Amniotic stem cell (primary cell): ENCODE data around the gene KLHL2.

Source experiments
- DNase-seq: peaks from one replicate; lab custom pipeline; 2025; lab: John Stamatoyannopoulos, UW

The KLHL2 gene

GRCh38 chr4:165289423-165289785 is 82.0 kb downstream of the KLHL2 start:
- DNase-seq: no peak

- DNase-seq: no peak
Measured at GRCh38 chr4:165293061-165293460, 85.7 kb downstream of the KLHL2 start.

DNA sequence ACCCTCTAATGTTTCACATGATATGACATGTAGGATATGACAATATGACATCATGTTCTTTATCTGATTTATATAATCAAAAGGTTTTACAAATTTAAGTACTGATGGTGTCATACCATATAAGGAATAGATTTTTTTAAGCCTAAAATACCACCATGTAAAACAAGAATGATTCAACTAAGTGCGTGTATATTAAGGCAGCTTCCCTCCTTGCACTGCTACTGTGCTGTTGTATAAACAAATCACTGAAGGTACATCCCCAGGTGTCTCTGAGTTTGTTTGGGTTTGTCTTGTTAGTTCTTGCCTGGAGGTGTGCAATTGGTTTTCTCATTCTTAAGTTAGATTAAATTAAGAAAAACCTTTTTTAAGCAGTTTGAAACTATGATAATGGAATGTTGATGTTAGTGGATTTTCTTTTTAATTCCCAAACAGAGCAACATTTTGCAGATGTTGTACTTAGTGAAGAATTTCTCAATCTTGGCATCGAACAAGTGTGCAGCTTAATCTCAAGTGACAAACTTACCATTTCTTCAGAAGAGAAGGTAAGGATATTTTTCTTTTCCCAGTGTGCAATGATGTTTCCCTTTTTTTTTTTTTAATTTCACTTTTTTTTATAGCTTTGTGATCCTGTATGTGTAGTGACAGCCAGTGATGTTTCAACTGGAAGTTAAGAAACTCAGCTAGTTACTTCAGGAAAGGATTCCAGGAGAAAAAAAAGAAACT is 86.7 kb downstream of the KLHL2 start:
- DNase-seq: no peak

DNA sequence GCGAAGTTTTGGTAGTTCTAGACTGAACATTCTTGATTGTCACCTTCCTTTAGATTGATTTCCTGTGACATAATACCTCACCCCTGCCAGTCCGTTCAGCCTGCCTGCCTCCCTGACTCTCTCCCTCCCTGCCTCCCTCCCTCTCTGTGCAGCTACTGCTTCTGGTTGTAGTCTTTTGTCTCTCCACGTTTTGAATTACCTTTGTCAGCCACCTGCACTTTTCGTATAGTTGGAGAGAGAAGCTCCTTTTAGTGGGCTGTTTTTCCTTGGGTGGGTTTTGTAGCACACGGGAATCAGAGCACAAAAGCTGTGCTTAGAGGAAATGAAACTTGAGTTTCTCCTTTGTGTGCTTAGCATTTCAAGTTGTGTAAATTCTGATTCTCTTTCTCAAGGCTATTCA is 87.5 kb downstream of the KLHL2 start:
- no peak for DNase-seq

- DNase-seq: no peak
Measured at GRCh38 chr4:165297626-165298025, 90.3 kb downstream of the KLHL2 start.

- DNase-seq: no peak
Measured at GRCh38 chr4:165299399-165300060, 92.2 kb downstream of the KLHL2 start.

GRCh38 chr4:165301833-165302232 is 94.5 kb downstream of the KLHL2 start:
- DNase-seq: no peak

DNA sequence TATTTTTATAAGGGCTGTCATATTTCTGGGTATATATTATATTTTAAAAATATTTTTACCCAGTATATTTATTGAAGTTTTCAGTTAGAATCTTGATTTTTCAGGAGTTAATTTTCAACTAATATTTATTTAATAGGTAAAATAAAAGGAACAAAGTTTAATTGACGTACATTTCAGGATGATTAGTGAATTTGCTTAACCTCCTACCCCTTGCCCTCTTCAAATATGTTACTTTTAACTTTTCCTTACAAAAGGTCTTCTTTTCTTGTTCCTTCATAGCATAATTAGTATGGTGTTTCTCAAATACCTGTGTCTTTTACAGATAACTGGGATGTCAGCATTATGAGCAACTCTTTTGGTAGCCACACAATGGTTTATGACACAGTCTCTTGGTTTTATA is 95.3 kb downstream of the KLHL2 start:
- no peak for DNase-seq

DNA sequence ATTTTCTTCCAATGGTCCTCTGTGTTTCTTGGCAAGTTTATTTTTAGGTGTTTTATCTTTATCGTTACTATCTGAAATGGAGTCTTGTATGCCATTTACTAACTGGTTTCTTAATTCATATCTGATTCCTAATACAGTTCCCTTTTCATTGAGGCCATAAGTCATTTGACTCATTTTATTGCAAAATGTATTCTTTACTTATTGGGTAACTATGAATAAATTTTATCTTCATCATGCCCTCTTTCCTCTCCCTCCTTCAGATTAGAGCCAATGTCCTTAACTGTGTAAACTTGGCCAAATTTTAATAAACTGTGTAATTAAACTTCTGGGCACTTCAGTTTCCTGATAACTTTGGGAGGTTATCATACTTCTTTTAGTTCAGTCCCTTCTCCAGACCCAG is 100.8 kb downstream of the KLHL2 start:
- no peak for DNase-seq

DNA sequence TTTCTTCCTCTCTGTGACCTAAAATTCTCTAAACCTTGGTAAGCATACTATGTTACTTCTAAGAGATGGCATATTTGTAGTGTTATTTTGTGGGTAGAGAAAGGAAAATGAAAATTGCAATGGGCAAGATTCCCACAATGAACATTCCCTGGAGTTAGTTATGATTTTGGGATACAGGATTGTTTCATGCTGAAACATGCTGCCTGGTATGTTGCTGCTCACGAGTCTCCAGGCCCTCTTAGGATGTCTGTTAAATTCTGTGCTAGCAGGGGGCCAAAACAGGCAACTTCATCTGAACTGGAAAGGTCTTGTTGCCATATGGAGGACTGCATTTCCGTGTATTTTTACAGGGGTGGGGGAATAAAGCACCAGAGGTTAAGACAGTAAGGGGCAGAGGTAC is 101.2 kb downstream of the KLHL2 start:
- no peak for DNase-seq

DNA sequence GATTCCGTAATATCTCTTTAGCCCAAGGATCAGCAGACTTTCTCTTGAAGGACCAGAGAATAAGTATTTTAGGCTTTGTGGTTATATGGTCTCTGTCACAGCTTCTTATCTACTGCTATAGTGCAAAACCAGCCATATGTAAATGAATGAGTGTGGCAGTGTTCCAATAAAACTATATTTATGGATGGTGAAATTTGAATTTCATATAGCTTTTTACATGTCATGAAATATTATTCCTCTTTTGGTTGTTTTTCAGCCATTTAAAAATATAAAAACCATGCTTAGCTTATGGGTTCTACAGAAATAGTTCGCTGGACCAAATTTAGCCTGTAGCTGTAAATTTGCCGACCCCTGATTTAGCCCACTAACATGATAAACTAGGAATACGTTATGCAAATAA is 102.1 kb downstream of the KLHL2 start:
- DNase-seq: no peak

DNA sequence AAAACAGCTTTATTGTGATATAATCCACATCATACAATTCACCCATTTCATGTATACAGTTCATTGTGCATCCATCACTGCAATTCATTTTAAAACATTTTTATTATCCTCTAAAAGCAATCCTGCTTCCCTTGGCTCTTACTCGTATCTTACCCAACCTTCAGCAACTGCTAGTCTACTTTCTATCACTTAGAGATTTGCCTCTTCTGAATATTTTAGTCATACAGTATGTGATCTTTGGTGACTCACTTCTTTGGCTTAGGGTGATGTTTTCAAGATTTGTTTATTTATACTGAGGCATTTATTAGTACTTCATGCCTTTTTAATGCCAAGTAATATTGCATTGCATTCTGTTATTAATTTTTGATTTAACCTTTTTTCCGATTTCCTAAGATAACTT is 105.1 kb downstream of the KLHL2 start:
- DNase-seq: no peak

DNA sequence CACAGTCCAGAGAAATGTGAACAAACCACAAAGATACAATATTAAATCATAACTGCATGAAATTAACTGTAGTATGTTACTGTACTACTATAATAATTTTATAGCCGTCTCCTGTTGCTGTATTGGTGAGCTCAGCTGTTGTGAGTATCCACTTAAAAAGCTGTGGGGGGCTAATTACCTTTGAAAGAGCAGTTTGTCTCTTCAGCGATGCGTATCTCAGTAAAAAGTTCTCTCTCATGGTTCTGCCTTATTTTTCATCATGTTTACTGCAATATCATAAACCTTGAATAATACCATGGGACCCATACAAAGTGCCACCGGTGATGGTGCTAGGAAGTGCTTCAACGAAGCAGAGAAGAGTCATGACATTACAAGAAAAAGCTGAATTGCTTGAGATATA is 111.7 kb downstream of the KLHL2 start:
- DNase-seq: no peak

DNA sequence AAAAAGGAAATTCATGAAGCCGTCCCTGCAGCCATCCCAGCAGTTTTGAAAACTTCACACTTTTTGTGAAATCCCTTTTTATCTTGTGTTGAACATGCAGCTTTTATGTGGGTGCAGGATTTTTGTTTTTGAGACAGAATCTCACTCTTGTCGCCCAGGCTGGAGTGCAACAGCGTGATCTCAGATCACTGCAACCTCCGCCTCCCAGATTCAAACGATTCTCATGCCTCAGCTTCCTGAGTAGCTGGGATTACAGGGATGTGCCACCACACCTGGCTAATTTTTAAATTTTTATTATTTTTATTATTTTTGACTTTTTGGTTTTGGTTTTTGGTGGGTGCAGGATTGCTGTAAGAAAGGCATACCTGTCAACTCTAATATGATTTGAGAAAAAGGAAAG is 112.1 kb downstream of the KLHL2 start:
- DNase-seq: no peak

DNA sequence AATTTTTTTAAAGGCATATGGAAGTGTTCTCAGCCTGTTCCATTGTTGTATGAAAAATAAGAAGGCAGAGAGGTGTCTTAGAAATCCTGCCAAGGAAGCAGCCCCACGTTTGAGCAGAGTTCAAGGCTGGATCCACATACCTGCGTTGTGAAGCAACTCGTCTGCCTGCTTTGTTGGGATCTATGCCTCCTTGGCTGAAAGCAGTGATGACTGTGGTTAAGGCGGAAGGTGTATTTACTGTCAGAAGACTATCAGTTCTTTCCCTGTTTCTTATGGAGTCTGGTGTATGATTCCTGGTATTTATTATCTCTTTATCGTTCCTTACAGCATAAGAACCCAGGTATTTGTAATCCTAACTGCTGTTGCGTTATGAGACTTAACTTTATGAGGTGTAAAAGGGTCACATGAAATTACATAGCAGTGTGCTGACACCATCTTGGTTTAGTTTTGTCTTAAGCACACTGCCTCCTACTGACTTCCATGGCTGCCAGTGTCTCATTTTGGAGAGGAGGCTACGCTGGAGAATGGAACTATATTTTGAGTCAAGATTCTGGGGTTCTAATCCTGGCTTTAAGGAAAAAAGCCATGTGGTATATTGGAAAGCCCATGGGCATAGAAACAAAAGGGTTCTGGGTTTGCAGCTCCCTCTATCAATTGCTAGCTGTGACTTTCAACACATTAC is 117.0 kb downstream of the KLHL2 start:
- DNase-seq: no peak

- no peak for DNase-seq
Measured at GRCh38 chr4:165324918-165325304, 117.5 kb downstream of the KLHL2 start.

GRCh38 chr4:165325732-165326512 is 118.6 kb downstream of the KLHL2 start:
- DNase-seq: peak; percentile 19

DNA sequence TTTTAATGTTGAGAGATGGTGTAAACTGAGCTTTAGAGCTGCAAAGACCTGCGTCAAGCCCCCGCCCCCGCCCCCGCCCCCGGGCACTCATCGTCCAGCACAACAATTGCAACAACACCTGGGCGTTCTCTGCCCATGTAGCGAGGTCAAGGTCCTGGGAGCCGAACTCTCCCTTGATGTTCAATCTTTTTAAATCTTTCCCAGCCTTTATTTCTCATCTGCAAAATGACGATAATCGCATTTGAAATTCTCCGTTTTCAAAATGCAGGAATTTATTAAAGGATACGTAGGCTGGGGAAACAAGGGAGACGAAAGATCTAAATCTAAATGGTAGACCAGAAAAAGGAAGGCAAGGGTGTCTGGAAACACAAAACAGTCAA is 119.5 kb downstream of the KLHL2 start:
- no peak for DNase-seq

DNA sequence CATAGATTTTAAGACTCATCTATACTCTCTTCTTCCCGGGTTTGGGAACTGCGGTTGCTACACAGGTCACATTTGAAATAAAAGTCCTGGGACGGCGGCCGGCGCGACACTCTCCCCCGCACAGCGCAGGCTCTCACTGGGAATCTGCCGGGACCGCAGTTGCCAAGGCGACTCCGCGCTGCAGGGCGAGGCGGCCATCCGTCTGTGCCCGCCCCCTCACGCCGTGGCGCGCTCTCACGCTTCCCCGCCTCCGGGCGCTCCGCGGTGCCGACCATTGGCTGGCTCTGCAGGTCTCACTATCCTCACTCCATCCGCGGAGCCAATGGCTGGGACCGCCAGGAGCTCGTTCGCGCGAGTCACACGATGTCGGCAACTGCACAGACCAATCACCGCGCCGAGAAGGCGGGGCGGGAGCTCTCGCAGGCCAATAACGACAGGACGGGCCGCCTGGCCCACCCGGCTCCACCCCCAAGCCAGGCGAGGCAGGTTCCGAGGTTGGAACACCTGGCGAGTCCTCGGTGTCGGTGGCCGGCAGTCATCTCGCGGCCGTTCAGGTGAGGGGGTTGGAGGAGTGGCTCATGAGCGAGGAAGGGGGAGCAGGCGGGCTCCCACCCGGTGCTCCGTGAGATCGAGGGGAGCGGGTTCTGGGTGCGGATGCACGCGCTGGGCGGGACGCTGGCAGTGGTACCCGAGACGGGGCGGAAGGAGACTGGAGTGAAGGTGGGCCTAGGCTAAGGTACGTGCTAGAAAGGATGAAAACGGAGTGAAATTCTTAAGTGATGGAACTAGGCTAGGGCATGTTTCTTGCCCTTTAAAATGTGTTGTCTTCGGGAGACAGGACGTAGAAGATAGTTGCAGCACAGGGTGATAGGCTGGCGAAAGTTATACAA is 120.1 kb downstream of the KLHL2 start, which contains the start of gene MSMO1:
TSS of gene MSMO1 (plus strand) at position 459 of the 890 bp plus-strand sequence. CDS start 5,702 bp downstream, outside the sequence.
- peak; percentile 94 for DNase-seq

DNA sequence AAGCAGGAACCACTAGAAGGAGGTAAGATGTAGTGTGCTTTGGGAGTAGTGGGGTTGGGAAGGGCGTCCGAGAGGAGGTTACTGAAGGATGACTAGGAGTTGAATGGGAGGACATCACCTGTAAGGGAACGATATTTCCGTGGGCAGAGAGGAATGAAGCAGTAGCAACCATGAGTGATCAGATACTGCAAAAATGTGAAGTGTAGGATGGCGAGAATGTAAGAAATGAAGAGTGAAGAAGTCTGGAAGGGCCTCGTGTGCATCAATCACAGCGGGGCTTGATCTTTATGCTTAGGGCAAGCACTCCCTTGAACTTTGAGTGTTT is 120.7 kb downstream of the KLHL2 start:
- no peak for DNase-seq

DNA sequence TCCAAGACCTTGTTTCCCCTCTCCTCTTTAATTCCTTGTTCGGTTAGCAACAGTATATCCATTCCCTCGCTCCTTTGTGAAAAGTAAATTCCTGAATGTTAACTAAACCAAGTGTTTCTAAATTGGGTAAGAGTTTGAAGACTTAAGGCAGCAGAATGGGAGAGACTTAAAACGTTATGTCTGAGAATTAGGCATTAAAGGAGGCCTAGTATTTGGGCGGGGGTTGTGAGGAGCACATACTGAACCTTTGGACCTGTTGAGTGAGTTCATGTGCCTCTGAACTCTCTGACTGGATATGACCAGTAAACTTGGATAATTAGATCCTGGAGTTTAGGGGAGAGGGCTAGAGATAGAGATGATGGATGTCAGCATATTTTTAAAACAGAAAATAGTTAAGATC is 121.3 kb downstream of the KLHL2 start:
- DNase-seq: no peak

DNA sequence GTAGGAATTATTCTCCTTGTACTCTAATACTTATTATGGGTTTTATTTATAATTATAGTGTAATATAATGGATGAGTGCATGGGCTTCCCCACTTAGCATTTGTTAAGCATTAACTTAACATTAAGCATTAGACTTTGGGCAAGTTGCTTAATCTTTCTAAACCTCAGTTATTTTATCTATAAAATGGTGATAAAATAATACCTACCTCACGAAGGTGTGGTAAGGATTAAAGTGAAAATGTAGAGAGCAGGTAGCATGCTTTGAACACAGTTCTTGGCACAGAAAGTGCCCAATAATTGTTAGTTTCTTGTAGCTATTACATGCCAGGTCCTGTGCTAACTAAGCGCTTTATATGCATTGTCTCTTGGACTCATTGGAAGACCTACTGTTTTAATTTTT is 122.7 kb downstream of the KLHL2 start:
- DNase-seq: no peak
